ENCODE data around the gene KSR2.

KSR2 gene

DNA sequence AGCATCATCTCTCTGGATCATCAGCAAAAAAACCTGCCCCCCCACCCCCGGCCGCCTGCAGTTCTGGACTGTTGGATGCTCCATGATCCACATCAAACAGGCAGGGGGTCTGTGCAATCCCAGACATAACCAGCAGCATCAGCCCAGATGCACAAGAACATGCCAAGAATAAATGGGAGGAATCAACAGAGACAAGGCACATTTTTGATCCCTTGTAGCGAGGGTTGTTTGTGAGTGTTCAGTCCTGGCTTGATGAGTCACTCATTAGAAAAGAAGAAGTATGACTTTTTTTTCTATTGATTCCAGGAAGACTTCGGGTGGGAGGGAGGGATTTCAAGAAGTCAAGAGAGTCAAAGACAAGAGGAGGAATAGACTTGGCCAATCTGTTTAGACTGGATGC, 244.2 kb downstream of the KSR2 start:
- TF ChIP-seq, protein P1, sequence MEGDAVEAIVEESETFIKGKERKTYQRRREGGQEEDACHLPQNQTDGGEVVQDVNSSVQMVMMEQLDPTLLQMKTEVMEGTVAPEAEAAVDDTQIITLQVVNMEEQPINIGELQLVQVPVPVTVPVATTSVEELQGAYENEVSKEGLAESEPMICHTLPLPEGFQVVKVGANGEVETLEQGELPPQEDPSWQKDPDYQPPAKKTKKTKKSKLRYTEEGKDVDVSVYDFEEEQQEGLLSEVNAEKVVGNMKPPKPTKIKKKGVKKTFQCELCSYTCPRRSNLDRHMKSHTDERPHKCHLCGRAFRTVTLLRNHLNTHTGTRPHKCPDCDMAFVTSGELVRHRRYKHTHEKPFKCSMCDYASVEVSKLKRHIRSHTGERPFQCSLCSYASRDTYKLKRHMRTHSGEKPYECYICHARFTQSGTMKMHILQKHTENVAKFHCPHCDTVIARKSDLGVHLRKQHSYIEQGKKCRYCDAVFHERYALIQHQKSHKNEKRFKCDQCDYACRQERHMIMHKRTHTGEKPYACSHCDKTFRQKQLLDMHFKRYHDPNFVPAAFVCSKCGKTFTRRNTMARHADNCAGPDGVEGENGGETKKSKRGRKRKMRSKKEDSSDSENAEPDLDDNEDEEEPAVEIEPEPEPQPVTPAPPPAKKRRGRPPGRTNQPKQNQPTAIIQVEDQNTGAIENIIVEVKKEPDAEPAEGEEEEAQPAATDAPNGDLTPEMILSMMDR (IDR thresholded peaks at IDR 0.05): no peak

DNA sequence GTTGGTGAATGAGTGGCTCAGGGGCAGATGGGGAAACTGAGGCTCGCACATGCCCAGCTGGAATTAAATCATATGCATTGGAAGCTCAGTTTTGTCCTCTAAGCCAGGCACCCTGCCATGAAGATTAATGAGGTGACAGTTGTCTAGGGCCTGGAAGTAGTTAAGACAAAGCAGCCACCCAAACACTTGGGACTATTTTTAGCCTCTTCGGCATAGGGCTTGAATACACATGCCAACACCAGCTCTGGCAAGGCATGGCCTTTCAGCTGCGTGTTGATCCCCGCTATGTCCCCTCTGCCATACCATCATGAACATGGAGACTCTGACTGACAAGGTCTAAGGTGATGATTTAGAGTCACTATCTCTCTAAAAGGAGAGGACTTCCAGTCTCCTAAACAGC, 250.2 kb downstream of the KSR2 start:
- TF ChIP-seq, protein P1 (IDR thresholded peaks at IDR 0.05): no peak

DNA sequence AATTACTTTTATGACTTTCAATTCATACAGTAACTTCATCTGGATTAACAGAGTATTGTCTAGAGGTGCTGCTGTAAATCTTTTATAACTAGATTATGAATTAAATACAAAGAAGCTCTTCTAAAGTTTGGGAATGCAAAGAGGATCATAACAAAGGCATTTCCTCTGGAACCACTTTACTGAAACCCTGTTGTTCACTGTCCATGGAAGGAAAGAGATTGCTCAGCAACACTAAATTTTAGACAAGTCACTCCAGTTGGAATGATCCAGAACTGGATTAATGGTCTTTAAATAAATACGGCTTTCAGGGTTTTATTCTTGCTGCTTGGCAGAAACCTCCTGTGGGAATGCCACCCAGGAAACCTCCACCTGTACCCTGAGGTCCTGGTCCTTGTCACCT, 250.6 kb downstream of the KSR2 start:
- TF ChIP-seq, protein P1 (IDR thresholded peaks at IDR 0.05): no peak

DNA sequence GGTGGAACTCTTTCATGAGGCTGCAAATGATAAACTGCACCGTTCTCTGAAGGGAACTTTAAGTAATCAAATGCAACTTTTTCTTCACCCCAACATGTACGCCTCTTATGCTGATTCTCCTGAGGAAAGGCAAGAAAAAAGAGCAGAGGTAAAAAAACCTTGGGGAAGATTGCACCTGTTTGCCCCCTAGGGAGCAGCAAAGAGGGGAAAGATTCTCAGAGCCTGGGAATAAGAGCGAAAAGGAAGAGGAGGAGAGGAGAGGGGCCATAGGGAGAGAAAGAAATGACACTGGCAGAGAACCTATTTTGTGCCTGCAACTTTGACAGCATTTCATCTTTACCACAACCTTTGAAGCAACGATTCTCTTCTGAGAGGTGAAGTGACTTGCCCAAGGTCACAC, 254.6 kb downstream of the KSR2 start:
- TF ChIP-seq, protein P1 (IDR thresholded peaks at IDR 0.05): no peak

DNA sequence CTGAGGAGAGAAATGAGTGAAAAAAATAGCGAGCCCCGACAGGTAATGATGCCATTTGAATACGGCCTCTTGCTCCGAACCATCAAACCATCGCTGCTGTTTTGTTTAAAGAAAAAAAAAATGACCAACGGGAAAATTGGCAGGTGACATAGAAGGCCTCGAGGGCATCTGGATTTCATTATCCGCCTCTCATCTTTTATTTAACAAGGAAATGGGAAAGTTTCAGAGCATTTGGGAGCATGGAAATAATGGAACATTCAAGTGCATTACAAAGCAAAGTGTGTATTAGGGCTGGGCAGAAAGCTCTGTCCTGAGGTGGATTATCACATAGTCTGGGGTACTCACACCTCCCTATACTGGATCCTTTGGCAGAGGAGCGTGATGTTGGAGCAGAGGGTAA, 258.7 kb downstream of the KSR2 start:
- TF ChIP-seq, protein P1 (IDR thresholded peaks at IDR 0.05): no peak

DNA sequence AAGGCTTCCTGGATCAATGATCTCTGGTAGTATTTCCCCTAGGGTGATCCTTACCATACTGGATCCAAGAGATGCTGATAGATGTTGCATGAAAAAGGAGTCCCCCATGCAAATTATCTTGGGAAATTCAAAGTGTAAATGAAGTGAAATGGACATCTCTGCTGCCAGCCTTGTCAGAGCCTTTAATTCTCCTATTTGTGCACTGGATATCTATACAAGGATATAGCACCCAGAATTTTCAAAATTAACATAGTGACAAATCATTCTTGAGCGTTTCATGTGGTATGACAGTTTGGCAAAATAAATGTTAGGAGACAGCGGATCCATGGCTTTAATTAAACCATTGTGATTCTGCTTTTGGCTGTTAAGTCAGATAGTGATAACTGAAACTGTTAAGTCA, 260.9 kb downstream of the KSR2 start:
- TF ChIP-seq, protein P1 (IDR thresholded peaks at IDR 0.05): no peak

DNA sequence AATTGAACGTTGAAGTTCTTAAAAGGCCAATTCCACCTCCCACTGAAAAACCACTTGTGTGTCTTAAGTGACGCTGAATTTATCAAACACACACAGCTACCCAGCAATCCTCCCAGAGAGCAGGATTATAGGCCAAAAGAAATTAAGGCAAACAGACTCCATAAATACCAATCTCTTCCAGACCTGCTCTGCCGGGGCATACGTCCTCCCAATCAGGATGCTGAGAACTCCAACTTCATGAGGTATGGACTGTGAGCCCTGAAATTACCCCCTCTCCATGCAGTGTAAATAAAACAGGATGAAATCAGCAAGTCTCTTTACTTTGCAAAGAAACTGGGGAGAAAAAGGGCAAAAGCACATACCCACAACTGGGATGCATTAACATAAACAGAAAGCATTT, 265.2 kb downstream of the KSR2 start:
- TF ChIP-seq, protein P1 (IDR thresholded peaks at IDR 0.05): no peak

DNA sequence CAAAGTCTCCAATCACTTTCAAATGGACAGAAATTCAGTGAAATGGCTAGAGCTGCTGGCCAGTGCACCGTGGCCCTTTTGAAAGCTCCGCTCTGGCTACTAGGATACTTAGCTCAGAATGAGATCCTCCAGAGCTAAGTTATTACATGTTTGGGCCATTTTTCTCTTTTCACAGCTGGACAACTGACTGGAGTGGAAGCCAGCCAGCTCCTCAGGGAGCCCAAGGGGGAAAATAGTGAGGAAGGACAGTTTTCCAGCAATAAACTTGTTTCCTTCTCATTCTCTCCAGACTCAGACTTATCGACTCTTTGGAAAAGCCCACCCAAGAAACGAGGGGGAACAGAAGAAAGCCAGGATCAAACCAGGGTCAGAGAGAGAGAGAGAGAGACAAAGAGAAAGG, 266.0 kb downstream of the KSR2 start:
- TF ChIP-seq, protein P1 (IDR thresholded peaks at IDR 0.05): no peak
